GM12873 (cell line): ENCODE measurements around the gene NFAM1.

ENCODE experiments used
- TF ChIP-seq, protein P1 (sequence below): IDR thresholded peaks from 2 replicates; pipeline ENCODE4 v1.5.1; 2012; ENCODE audit warnings: low read depth, mild to moderate bottlenecking, moderate library complexity, low read length, control low read depth; ENCODE audit not compliant: insufficient read depth; ENCODE audit errors: missing control alignments

Gene NFAM1

GRCh38 chr22:42343121-42343454 lies 89.1 kb downstream of the NFAM1 start:
- TF ChIP-seq, protein P1, sequence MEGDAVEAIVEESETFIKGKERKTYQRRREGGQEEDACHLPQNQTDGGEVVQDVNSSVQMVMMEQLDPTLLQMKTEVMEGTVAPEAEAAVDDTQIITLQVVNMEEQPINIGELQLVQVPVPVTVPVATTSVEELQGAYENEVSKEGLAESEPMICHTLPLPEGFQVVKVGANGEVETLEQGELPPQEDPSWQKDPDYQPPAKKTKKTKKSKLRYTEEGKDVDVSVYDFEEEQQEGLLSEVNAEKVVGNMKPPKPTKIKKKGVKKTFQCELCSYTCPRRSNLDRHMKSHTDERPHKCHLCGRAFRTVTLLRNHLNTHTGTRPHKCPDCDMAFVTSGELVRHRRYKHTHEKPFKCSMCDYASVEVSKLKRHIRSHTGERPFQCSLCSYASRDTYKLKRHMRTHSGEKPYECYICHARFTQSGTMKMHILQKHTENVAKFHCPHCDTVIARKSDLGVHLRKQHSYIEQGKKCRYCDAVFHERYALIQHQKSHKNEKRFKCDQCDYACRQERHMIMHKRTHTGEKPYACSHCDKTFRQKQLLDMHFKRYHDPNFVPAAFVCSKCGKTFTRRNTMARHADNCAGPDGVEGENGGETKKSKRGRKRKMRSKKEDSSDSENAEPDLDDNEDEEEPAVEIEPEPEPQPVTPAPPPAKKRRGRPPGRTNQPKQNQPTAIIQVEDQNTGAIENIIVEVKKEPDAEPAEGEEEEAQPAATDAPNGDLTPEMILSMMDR: no peak

GRCh38 chr22:42342426-42343120 lies 89.6 kb downstream of the NFAM1 start:
- TF ChIP-seq, protein P1: no peak

DNA sequence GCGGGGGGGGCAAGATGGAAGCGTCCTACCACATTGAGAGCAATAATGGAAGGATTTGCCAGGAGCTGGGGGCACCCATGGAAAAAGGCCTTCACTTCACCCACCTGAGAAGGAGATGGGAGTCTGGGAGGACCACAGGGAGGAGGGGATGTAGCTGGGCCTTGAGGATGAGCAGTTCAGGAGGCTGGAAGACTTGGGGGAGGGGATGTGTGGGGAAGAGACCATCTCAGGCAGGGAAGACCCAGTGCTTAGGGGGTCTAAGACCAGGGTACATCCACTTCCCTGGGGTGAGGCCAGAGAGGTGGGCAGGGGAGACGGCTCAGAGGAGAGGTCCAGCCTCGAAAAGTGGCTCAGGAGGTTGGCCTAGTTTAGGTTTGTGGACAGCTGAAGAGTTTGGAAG lies 90.4 kb downstream of the NFAM1 start:
- TF ChIP-seq, protein P1: no peak

- TF ChIP-seq, protein P1: no peak
Measured at GRCh38 chr22:42340829-42341383, 91.3 kb downstream of the NFAM1 start.

DNA sequence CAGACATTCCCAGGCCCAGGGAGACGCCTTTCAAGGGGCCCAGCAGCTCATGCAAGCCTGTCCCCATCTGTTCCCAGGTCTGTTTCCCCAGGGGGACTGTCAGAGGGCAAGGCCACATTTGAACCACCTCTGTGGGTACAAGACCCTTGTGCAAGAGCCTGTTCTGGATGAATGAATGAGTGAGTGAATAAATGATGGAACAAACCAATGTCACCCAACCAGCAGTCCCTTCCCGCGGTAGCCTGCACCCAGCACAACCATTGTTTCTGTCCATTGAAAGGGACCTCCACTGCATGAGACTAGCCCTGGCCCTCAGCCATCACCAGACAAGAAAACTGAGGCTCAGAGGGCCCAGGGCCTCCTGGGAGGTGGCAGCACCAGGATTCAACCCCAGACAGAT lies 92.1 kb downstream of the NFAM1 start:
- TF ChIP-seq, protein P1: no peak

DNA sequence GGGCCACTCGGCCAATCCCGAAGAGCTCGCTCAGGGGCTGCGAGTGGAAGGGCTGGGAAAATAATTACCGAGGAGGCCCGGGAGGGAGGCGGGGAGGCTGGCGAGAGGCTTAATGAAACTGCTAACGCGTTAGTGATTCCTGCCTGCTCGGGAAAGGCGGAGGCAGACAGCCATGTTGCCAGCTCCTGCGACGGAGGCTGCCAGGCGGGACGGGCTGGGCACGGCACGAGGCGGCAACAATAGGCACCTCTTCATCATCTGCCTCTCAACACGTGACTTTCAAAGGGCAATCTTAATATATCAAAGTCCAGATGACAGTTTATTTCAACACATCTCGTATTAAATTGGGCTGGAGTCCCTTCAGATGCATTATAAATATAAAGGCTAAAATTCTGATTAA lies 93.7 kb downstream of the NFAM1 start:
- TF ChIP-seq, protein P1: no peak

GRCh38 chr22:42337356-42337755 lies 94.8 kb downstream of the NFAM1 start:
- TF ChIP-seq, protein P1: no peak
